ENCODE data around the gene URAD. TPM values are rescaled to one million over a fixed set of nuclear protein-coding genes. Genes with fewer than 3 reads are reported as not detected.

The URAD gene
- total RNA-seq, 2 experiments from 2014 or later, result not detected

DNA sequence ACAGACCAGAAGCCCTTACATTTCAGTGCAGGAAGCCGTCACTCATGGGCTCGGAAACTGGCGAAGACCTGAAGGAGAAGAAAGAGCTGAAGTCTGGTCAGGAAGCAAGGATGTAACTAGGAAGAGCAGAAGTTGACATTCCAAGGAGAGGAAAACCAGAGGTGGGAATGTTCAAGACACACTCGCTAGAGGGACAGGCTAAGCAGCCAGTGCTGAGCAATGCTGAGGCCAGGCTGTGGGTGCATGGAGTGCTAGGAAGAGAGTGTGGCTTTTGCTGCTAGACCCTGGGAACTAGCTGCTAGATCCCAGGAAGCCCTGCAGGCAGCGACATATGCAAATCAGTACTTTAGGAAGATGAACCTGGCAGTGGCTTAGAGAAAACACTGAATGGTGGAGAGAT, 12.1 kb upstream of the URAD start:
- no peak for ATAC-seq
- DNase-seq, result no peak
- Mint-ChIP-seq H3K4me1 (ENCODE audit: low read depth) (no peaks in the 10 kb centered on the region), H3K36me3 (ENCODE audit: low read depth) (no peaks in the 10 kb centered on the region), H3K27ac (no peak overlapping the region), H3K4me3 (no peak overlapping the region), H3K9me3 (no peaks in the 10 kb centered on the region), H3K27me3 (no peaks in the 10 kb centered on the region)
- CTCF ChIA-PET, result interaction anchor here (1.2 kb wide), 1 partner anchor 47 kb away, joined by 3 read pairs; no protein-coding TSS in a partner anchor
- intact Hi-C loops (cut with micrococcal nuclease), result no loop called here
- TF ChIP-seq, protein P1, sequence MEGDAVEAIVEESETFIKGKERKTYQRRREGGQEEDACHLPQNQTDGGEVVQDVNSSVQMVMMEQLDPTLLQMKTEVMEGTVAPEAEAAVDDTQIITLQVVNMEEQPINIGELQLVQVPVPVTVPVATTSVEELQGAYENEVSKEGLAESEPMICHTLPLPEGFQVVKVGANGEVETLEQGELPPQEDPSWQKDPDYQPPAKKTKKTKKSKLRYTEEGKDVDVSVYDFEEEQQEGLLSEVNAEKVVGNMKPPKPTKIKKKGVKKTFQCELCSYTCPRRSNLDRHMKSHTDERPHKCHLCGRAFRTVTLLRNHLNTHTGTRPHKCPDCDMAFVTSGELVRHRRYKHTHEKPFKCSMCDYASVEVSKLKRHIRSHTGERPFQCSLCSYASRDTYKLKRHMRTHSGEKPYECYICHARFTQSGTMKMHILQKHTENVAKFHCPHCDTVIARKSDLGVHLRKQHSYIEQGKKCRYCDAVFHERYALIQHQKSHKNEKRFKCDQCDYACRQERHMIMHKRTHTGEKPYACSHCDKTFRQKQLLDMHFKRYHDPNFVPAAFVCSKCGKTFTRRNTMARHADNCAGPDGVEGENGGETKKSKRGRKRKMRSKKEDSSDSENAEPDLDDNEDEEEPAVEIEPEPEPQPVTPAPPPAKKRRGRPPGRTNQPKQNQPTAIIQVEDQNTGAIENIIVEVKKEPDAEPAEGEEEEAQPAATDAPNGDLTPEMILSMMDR (IDR thresholded peaks at IDR 0.05), result no peak
- POLR2A ChIA-PET, result no interaction called here

DNA sequence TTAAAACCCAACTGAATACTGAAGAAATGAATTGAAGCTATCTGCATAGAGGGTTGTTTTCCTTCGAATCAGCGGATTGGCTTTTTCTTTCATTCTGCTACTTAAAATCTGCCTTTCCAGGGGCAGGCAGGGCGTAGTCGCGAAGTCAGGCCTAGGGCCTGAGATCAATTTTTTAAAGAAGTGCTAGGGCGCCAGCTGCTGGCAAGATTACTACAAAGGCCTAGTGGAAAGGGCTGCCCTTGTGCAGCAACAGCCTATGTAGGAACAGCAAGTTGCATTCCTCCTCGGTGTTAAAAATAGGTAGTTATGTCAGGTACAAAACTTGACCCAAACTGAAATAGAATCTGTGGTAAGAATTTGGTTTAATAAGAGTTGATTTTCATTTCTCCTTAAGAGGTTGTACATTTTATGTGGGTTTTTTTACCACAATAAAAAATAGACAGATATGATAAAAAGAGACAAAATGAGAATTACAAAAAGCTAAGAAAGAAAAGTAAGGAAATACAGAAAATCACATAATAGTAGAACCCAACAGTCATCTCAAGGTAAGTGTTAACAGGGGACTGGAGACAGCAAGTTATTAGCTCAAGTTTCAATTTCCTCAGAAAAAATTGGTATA, 9.5 kb upstream of the URAD start:
- DNase-seq (peak; percentile 60), ATAC-seq (peak; percentile 67)
- Mint-ChIP-seq H3K4me3 (no peak overlapping the region), H3K4me1 (ENCODE audit: low read depth) (no peaks in the 10 kb centered on the region), H3K9me3 (no peaks in the 10 kb centered on the region), H3K36me3 (ENCODE audit: low read depth) (no peaks in the 10 kb centered on the region), H3K27me3 (no peaks in the 10 kb centered on the region), H3K27ac (no peak overlapping the region)
- POLR2A ChIA-PET, result no interaction called here
- TF ChIP-seq, protein P1 (IDR thresholded peaks at IDR 0.05), result peak; percentile 46
- intact Hi-C loops (cut with micrococcal nuclease), result no loop called here
- CTCF ChIA-PET, result interaction anchor here (0.9 to 2.2 kb wide), 6 partner anchors 10 to 636 kb away, joined by 3 to 15 read pairs (median 4); partner anchors contain the start of gene URAD

DNA sequence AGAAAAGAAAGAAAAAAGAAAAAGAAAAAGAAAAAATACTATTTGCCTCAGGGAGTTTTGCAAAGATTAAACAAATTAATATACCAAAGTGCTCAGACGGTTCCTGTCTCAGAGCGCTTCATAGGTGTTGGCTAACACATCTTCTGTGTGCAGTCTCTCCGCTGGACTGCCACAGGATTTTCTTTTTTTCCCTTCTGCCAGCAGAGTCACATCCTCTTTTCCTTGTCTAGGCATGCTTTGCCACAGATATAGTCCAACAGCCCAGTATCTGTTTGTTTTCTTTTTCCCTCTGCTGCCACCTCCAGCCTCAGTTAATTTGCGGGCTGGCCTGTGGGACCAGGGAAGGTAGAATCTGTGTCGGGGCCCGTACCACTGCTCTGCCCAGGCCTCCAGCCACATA, 3.4 kb upstream of the URAD start:
- CTCF ChIA-PET, result interaction anchor here (1.1 kb wide), 1 partner anchor 8 kb away, joined by 3 read pairs; no protein-coding TSS in a partner anchor
- no peak for DNase-seq
- H3K4me1 Mint-ChIP-seq (ENCODE audit: low read depth), result no peaks in the 10 kb centered on the region
- H3K27ac Mint-ChIP-seq, result no peak overlapping the region
- intact Hi-C loops (cut with micrococcal nuclease), result no loop called here
- ATAC-seq, result no peak
- POLR2A ChIA-PET, result no interaction called here
- TF ChIP-seq, protein P1 (IDR thresholded peaks at IDR 0.05), result no peak
- H3K27me3 Mint-ChIP-seq, result peaks cover 2% of the 10 kb centered on the region
- H3K4me3 Mint-ChIP-seq, result no peak overlapping the region
- no peaks in the 10 kb centered on the region for H3K36me3 Mint-ChIP-seq (ENCODE audit: low read depth)
- H3K9me3 Mint-ChIP-seq, result no peaks in the 10 kb centered on the region

DNA sequence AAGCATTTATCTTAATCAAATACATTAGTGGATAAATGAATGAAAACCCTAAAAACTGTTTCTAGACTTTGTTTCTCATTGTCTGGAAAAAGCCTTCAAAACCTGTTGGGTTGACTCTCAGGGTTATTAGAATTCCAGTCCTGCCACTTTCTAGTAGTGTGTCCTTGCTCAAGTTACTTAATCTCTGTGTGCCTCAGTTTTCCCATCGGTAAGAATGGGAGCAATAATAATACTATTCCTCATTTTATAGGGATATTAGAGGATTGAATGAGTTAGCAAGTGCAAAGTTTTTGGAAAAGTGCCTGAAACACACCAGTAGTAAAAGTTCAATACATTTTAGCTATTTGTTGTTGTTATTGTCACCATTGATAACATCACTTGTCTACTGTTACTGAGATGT, 2.9 kb downstream of the URAD start:
- no peaks in the 10 kb centered on the region for H3K9me3 Mint-ChIP-seq
- intact Hi-C loops (cut with micrococcal nuclease), result loop anchor here (10.0 kb wide), 1 partner anchor 611 kb away; no protein-coding TSS in a partner anchor
- ChIA-PET CTCF (interaction anchor here (1.1 to 9.7 kb wide), 11 partner anchors 12 to 623 kb away, joined by 3 to 187 read pairs (median 9); no protein-coding TSS in a partner anchor), POLR2A (no interaction called here)
- ATAC-seq (no peak), DNase-seq (no peak)
- TF ChIP-seq, protein P1 (IDR thresholded peaks at IDR 0.05), result no peak
- H3K4me3 Mint-ChIP-seq, result no peak overlapping the region
- no peaks in the 10 kb centered on the region for H3K4me1 Mint-ChIP-seq (ENCODE audit: low read depth)
- H3K36me3 Mint-ChIP-seq (ENCODE audit: low read depth), result no peaks in the 10 kb centered on the region
- H3K27me3 Mint-ChIP-seq, result peaks cover 31% of the 10 kb centered on the region
- no peak overlapping the region for H3K27ac Mint-ChIP-seq

DNA sequence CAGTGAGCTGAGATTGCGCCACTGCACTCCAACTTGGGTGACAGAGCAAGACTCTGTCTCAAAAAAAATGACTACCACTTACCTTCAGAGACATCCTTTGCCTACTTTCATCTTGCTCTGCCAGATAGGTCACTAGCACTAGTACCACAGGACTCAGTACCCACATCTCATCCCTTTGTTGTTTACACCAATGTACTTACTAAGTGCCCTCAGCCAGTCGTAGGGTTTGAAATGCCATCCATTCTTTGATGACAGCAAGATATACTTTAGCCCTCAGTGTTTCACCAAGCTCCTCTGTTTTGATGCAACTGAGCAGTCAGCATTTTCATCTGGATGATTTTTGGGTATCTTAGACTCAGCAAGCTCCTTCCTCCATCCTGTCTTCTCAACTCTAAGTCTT, 6.1 kb downstream of the URAD start:
- intact Hi-C loops (cut with micrococcal nuclease), result loop anchor here (10.0 kb wide), 1 partner anchor 608 kb away; no protein-coding TSS in a partner anchor
- ChIA-PET CTCF (interaction anchor here (0.7 to 9.7 kb wide), 11 partner anchors 11 to 605 kb away, joined by 3 to 187 read pairs (median 4); no protein-coding TSS in a partner anchor), POLR2A (interaction anchor here (1.4 kb wide), 1 partner anchor 29 kb away, joined by 4 read pairs; no protein-coding TSS in a partner anchor)
- TF ChIP-seq, protein P1 (IDR thresholded peaks at IDR 0.05), result no peak
- Mint-ChIP-seq H3K27ac (no peak overlapping the region), H3K9me3 (no peaks in the 10 kb centered on the region), H3K4me3 (no peak overlapping the region), H3K27me3 (peaks cover 52% of the 10 kb centered on the region), H3K36me3 (ENCODE audit: low read depth) (no peaks in the 10 kb centered on the region), H3K4me1 (ENCODE audit: low read depth) (peaks cover 5% of the 10 kb centered on the region)
- no peak for ATAC-seq
- no peak for DNase-seq
